Panc1 (cell line): ENCODE results near the gene PKD2. TPM values are rescaled to one million over a fixed set of nuclear protein-coding genes. Genes with fewer than 3 reads are reported as not detected.

ENCODE experiments used
- ATAC-seq: fragments of 200-7000 bp; cut with Tn5 transposase; 2 replicates; pipeline ENCODE4 v1.9.1; 2020; ENCODE audit warnings: mild to moderate bottlenecking, moderate library complexity
- BruUV-seq: library from RNA; stranded (reverse); fragments of 400-500 nt; replicated peaks from 2 replicates; lab custom pipeline; 2021; lab: Mats Ljungman, UMichigan
- CTCF ChIA-PET: fragments of 300-600 bp; sonication (Branson Sonifier 250); formaldehyde crosslinking; loops from one replicate; lab custom pipeline; 2022; ENCODE audit warnings: antibody characterized with exemption; lab: Charles Lee
- POLR2A ChIA-PET: fragments of 300-600 bp; sonication (Branson Sonifier 250); formaldehyde crosslinking; loops from one replicate; lab custom pipeline; 2022; ENCODE audit warnings: antibody characterized with exemption; lab: Charles Lee
- DNase-seq: peaks from one replicate; pipeline ENCODE4 v3.0.0-alpha.2; 2010; ENCODE audit warnings: low read depth, low spot score
- H3K27ac ChIP-seq: 2 replicates; pipeline ENCODE4 v1.5.1; 2011; ENCODE audit warnings: mild to moderate bottlenecking, low read length, inconsistent platforms
- H3K27me3 ChIP-seq: fragments of 200-500 bp; sonication (Bioruptor generic); 2 replicates; pipeline ENCODE4 v1.6.0; 2014; ENCODE audit warnings: low read length, inconsistent platforms; ENCODE audit not compliant: control insufficient read depth, insufficient read depth
- H3K36me3 ChIP-seq: fragments of 200-500 bp; sonication (Bioruptor generic); 2 replicates; pipeline ENCODE4 v1.5.1; 2014; ENCODE audit warnings: inconsistent platforms, mild to moderate bottlenecking, low read length, moderate library complexity; ENCODE audit not compliant: control insufficient read depth, insufficient read depth
- H3K4me1 ChIP-seq: 2 replicates; pipeline ENCODE4 v1.5.1; 2011; ENCODE audit warnings: inconsistent platforms, mild to moderate bottlenecking, low read length, moderate library complexity; ENCODE audit not compliant: control insufficient read depth, insufficient read depth
- H3K4me3 ChIP-seq, 2 experiments: 2 replicates each; pipeline ENCODE4 v1.5.1; 2011 to 2012; ENCODE audit warnings: low read depth in 2 of 2, low read length in 2 of 2, mild to moderate bottlenecking in 2 of 2, inconsistent platforms in 1 of 2, moderate library complexity in 1 of 2
- H3K9me3 ChIP-seq: fragments of 200-500 bp; sonication (Bioruptor generic); 2 replicates; pipeline ENCODE4 v1.5.1; 2014; ENCODE audit warnings: low read depth, mild to moderate bottlenecking, inconsistent platforms, low read length, moderate library complexity; ENCODE audit not compliant: control insufficient read depth, insufficient read depth
- CTCF ChIP-seq: fragments of 450-650 bp; IDR thresholded peaks from 2 replicates; pipeline ENCODE4 v1.5.1; 2017; ENCODE audit warnings: mild to moderate bottlenecking
- POLR2AphosphoS5 ChIP-seq: IDR thresholded peaks from 2 replicates; pipeline ENCODE4 v1.6.1; 2012; ENCODE audit warnings: mild to moderate bottlenecking, low read depth, low read length, moderate library complexity
- REST ChIP-seq, 2 experiments: IDR thresholded peaks; 2 replicates each; pipeline ENCODE4 v1.6.1; 2011 to 2012; ENCODE audit warnings: low read depth in 2 of 2, control low read depth in 1 of 2, low read length in 1 of 2, mild to moderate bottlenecking in 1 of 2, moderate library complexity in 1 of 2; ENCODE audit not compliant: insufficient read depth in 1 of 2
- SIN3A ChIP-seq: IDR thresholded peaks from 2 replicates; pipeline ENCODE4 v1.6.1; 2012; ENCODE audit warnings: low read depth, mild to moderate bottlenecking, low read length, moderate library complexity, borderline replicate concordance; ENCODE audit not compliant: insufficient read depth
- TCF7L2 ChIP-seq: IDR thresholded peaks from 2 replicates; pipeline ENCODE4 v1.6.1; 2011; ENCODE audit warnings: mild to moderate bottlenecking, low read depth, low read length, inconsistent platforms
- in situ Hi-C: cut with HindIII; loops from 2 replicates; pipeline ENCODE4 v1.10.0; 2016; ENCODE audit warnings: low sequenced_read_pairs, low pct_unique_long_range_greater_than_20kb
- intact Hi-C: fragments of 100-400 bp; cut with micrococcal nuclease; formaldehyde crosslinking; loops from one replicate; pipeline ENCODE4 v1.10.0; 2022; ENCODE audit not compliant: unreplicated experiment
- total RNA-seq: library from RNA; stranded (reverse); gene quantifications from one replicate; pipeline ENCODE4 v1.2.1, GENCODE V29; 2021; ENCODE audit not compliant: unreplicated experiment

PKD2 gene
- total RNA-seq, 1 experiment from 2014 or later = 21.7 TPM

- ChIA-PET POLR2A (no interaction called here), CTCF (no interaction called here)
- intact Hi-C loops = no loop called here
- Histone ChIP-seq H3K36me3 (peaks cover 4% of the 10 kb centered on the region; the same call in 1 of the 2 replicates), H3K9me3 (no peaks in the 10 kb centered on the region), H3K4me3 (no peak overlapping the region), H3K27me3 (no peaks in the 10 kb centered on the region), H3K27ac (no peak overlapping the region), H3K4me1 (no peaks in the 10 kb centered on the region)
- no peak for ATAC-seq
- DNase-seq = no peak
- in situ Hi-C loops = no loop called here
- TF ChIP-seq REST (IDR thresholded peaks at IDR 0.05; ENCODE audit: insufficient read depth in 1 of 2, low read depth in 2 of 2, low read length in 1 of 2) (no peak), SIN3A (no peak), CTCF (no peak), POLR2AphosphoS5 (no peak), TCF7L2 (no peak)
- BruUV-seq = no TSS peak
These were observed 50.9 kb downstream of the PKD2 start for GRCh38 chr4:88058295-88058694.

GRCh38 chr4:88059766-88060165 is 52.3 kb downstream of the PKD2 start:
- in situ Hi-C loops = no loop called here

More at GRCh38 chr4:88059766-88060165, 52.3 kb downstream of the PKD2 start:
- ChIA-PET POLR2A (no interaction called here), CTCF (no interaction called here)
- BruUV-seq = no TSS peak
- no peak overlapping the region for H3K27ac ChIP-seq
- intact Hi-C loops = no loop called here
- DNase-seq (no peak), ATAC-seq (no peak)
- H3K4me1 ChIP-seq = no peaks in the 10 kb centered on the region
- H3K9me3 ChIP-seq = no peaks in the 10 kb centered on the region
- peaks cover 4% of the 10 kb centered on the region; the same call in 1 of the 2 replicates for H3K36me3 ChIP-seq
- TF ChIP-seq SIN3A (no peak), REST (IDR thresholded peaks at IDR 0.05; ENCODE audit: insufficient read depth in 1 of 2, low read depth in 2 of 2, low read length in 1 of 2) (no peak), POLR2AphosphoS5 (no peak), CTCF (no peak), TCF7L2 (no peak)
- H3K27me3 ChIP-seq = no peaks in the 10 kb centered on the region
- H3K4me3 ChIP-seq = no peak overlapping the region
